GM12878 (cell line): ENCODE data around the gene ENG. TPM values are rescaled to one million over a fixed set of nuclear protein-coding genes. Genes with fewer than 3 reads are reported as not detected.
A peak's percentile ranks its signal among the peaks of the same experiment; 100 is the strongest.

Experiments used
- ATF7 ChIP-seq: fragments of 450-650 bp; IDR thresholded peaks from 2 replicates; pipeline ENCODE4 v1.6.1; 2016; ENCODE audit warnings: low read depth, mild to moderate bottlenecking
- CBX5 ChIP-seq: sonication (generic); IDR thresholded peaks from 2 replicates; pipeline ENCODE4 v1.6.1; 2016; ENCODE audit warnings: low read depth, moderate library complexity, mild to moderate bottlenecking, inconsistent platforms
- CEBPZ ChIP-seq: fragments of 150-350 bp; IDR thresholded peaks from 2 replicates; pipeline ENCODE4 v1.6.1; 2016; ENCODE audit warnings: low read depth, low read length
- CREM ChIP-seq: IDR thresholded peaks from 2 replicates; pipeline ENCODE4 v1.6.1; 2014; ENCODE audit warnings: antibody characterized with exemption, low read depth
- EP300 ChIP-seq, 2 experiments: fragments of 150-350 bp in 1 of 2; IDR thresholded peaks; 2 replicates each; pipeline ENCODE4 v1.6.1; 2011 to 2012; ENCODE audit warnings: low read depth in 2 of 2, low read length in 2 of 2, borderline replicate concordance in 1 of 2, improper control_type of control experiment in 1 of 2, inconsistent platforms in 1 of 2; ENCODE audit not compliant: control insufficient read depth in 1 of 2
- FOXK2 ChIP-seq: fragments of 450-650 bp; IDR thresholded peaks from 2 replicates; pipeline ENCODE4 v1.6.1; 2017; ENCODE audit warnings: mild to moderate bottlenecking, moderate library complexity
- HDAC2 ChIP-seq: fragments of 200-600 bp; sonication (generic); IDR thresholded peaks from 2 replicates; pipeline ENCODE4 v1.6.1; 2017
- HDAC6 ChIP-seq: fragments of 200-600 bp; sonication (generic); IDR thresholded peaks from one replicate; pipeline ENCODE4 v1.8.0; 2017; ENCODE audit warnings: antibody characterized with exemption; ENCODE audit not compliant: unreplicated experiment
- JUND ChIP-seq: IDR thresholded peaks from 2 replicates; pipeline ENCODE4 v1.6.1; 2012; ENCODE audit warnings: low read depth, mild to moderate bottlenecking, low read length, improper control_type of control experiment, moderate library complexity
- LARP7 ChIP-seq: fragments of 450-650 bp; IDR thresholded peaks from 2 replicates; pipeline ENCODE4 v1.6.1; 2017; ENCODE audit warnings: mild to moderate bottlenecking
- MYB ChIP-seq: fragments of 150-350 bp; IDR thresholded peaks from 2 replicates; pipeline ENCODE4 v1.6.1; 2014; ENCODE audit warnings: mild to moderate bottlenecking, low read depth, low read length, borderline replicate concordance
- PAX8 ChIP-seq: fragments of 450-650 bp; IDR thresholded peaks from 2 replicates; pipeline ENCODE4 v1.6.1; 2017; ENCODE audit warnings: mild to moderate bottlenecking, moderate library complexity
- SKIL ChIP-seq: fragments of 450-650 bp; IDR thresholded peaks from 2 replicates; pipeline ENCODE4 v1.6.1; 2017; ENCODE audit warnings: mild to moderate bottlenecking, low read depth, inconsistent platforms; ENCODE audit not compliant: poor library complexity, severe bottlenecking
- SMC3 ChIP-seq: IDR thresholded peaks from 2 replicates; pipeline ENCODE4 v1.6.1; 2011; ENCODE audit warnings: low read length, improper control_type of control experiment, borderline replicate concordance
- STAT1 ChIP-seq: fragments of 450-650 bp; conservative IDR thresholded peaks from 2 replicates; pipeline ENCODE4 v1.6.1; 2014; ENCODE audit warnings: antibody characterized with exemption, mild to moderate bottlenecking
- ZNF217 ChIP-seq: fragments of 450-650 bp; IDR thresholded peaks from 2 replicates; pipeline ENCODE4 v1.6.1; 2017; ENCODE audit warnings: antibody characterized with exemption, mild to moderate bottlenecking
- ZSCAN29 ChIP-seq: fragments of 450-650 bp; IDR thresholded peaks from 2 replicates; pipeline ENCODE4 v1.6.1; 2017; ENCODE audit warnings: mild to moderate bottlenecking, moderate library complexity
- ZZZ3 ChIP-seq: IDR thresholded peaks from 2 replicates; pipeline ENCODE4 v1.6.1; 2011; ENCODE audit warnings: low read depth; ENCODE audit not compliant: control insufficient read depth, insufficient read length
- polyA plus RNA-seq, 11 experiments: library from polyadenylated mRNA; depleted of rRNA in 4 of 11; unstranded in 6 of 11; stranded (reverse) in 5 of 11; fragments of >200 nt; fragmentation: Nextera tagmentation in 4 of 11; fragmentation: Illumina TruSeq in 1 of 11; extraction: Ambion mirVana in 4 of 11; extraction: Trizol in 1 of 11; gene quantifications; 1 replicate in 1 of 11; 2 replicates in 10 of 11; pipeline versions ENCODE4 v1.2.1 to v1.2.3, GENCODE V29; 2011 to 2016; ENCODE audit warnings: inconsistent platforms in 2 of 11, missing spikeins in 2 of 11, low read depth in 1 of 11
- total RNA-seq, 4 experiments: library from RNA; depleted of rRNA in 3 of 4; stranded (reverse); fragments of >200 nt in 3 of 4; fragmentation: Illumina TruSeq in 1 of 4; extraction: Trizol in 1 of 4; gene quantifications; 2 replicates each; pipeline versions ENCODE4 v1.2.1 to v1.2.3, GENCODE V29; 2013 to 2021
- TF ChIP-seq, protein P1 (sequence below): IDR thresholded peaks from 2 replicates; pipeline ENCODE4 v1.6.1; 2012; ENCODE audit warnings: low read length, inconsistent platforms
- TF ChIP-seq, protein P2 (sequence below): fragments of 450-650 bp; IDR thresholded peaks from 2 replicates; pipeline ENCODE4 v1.6.1; 2017; ENCODE audit warnings: mild to moderate bottlenecking, moderate library complexity

Gene ENG
- total and polyA plus RNA-seq, 10 of the 15 experiments (the other 5 are each of a cell fraction or from before 2014, with no cell fraction given) = 0.14 to 10.1 (median 2.0) TPM

DNA sequence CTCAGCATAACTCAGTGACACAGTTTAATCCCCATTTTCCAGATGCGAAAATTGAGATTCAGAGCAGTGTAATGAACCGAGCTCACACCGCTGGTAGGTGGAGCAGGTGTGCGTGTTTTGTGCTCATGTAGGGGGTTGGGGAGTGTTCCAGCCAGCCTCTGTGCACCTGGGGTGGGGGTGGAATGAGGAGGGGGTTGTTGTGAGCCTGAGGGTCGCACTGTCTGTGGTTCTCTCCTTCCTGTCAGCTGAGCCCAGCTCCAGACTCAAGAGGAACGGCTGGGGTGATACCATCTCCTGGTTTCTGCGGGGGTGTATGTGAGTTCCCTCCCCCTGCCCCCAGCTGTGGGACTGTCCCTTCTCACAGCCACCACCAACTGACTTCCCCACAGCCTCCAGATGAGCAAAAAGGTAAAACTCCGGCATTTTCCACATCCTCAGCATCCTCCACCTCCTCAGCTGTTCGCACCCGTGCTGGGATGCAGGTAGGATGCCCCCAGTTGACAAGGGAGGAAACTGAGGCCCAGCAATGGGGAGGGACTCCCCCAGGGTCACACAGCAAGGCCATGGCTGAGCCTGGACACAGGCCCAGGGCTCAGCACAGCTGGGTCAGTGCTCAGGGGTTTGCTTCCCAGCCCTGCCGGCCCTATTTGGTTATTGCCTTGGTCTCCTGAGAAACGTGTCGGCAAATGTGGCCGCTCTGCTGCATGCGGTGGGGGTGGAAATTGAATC lies 78.1 kb downstream of the ENG start (continued):
- no peak for TF ChIP-seq CEBPZ
- TF ChIP-seq FOXK2 = peak; percentile 94
- TF ChIP-seq ZNF217 = 0 out of 2 replicates have a peak, but pooled peaks have one; percentile 38
- peak; percentile 97 for TF ChIP-seq ATF7
- TF ChIP-seq CREM = no peak
- TF ChIP-seq JUND = peak; percentile 98
- TF ChIP-seq ZZZ3 = no peak
- TF ChIP-seq HDAC2 = no peak
- peak; percentile 28 for TF ChIP-seq SKIL
- no peak for TF ChIP-seq PAX8
- TF ChIP-seq EP300 (IDR thresholded peaks at IDR 0.05; ENCODE audit: borderline replicate concordance in 1 of 2, control insufficient read depth in 1 of 2, low read depth in 2 of 2, low read length in 2 of 2) = no peak
- no peak for TF ChIP-seq CBX5
- no peak for TF ChIP-seq SMC3
- no peak for TF ChIP-seq HDAC6
- TF ChIP-seq STAT1 = no peak
- no peak for TF ChIP-seq ZSCAN29
- TF ChIP-seq LARP7 = no peak
- TF ChIP-seq, protein P1, sequence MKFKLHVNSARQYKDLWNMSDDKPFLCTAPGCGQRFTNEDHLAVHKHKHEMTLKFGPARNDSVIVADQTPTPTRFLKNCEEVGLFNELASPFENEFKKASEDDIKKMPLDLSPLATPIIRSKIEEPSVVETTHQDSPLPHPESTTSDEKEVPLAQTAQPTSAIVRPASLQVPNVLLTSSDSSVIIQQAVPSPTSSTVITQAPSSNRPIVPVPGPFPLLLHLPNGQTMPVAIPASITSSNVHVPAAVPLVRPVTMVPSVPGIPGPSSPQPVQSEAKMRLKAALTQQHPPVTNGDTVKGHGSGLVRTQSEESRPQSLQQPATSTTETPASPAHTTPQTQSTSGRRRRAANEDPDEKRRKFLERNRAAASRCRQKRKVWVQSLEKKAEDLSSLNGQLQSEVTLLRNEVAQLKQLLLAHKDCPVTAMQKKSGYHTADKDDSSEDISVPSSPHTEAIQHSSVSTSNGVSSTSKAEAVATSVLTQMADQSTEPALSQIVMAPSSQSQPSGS = no peak
- TF ChIP-seq, protein P2, sequence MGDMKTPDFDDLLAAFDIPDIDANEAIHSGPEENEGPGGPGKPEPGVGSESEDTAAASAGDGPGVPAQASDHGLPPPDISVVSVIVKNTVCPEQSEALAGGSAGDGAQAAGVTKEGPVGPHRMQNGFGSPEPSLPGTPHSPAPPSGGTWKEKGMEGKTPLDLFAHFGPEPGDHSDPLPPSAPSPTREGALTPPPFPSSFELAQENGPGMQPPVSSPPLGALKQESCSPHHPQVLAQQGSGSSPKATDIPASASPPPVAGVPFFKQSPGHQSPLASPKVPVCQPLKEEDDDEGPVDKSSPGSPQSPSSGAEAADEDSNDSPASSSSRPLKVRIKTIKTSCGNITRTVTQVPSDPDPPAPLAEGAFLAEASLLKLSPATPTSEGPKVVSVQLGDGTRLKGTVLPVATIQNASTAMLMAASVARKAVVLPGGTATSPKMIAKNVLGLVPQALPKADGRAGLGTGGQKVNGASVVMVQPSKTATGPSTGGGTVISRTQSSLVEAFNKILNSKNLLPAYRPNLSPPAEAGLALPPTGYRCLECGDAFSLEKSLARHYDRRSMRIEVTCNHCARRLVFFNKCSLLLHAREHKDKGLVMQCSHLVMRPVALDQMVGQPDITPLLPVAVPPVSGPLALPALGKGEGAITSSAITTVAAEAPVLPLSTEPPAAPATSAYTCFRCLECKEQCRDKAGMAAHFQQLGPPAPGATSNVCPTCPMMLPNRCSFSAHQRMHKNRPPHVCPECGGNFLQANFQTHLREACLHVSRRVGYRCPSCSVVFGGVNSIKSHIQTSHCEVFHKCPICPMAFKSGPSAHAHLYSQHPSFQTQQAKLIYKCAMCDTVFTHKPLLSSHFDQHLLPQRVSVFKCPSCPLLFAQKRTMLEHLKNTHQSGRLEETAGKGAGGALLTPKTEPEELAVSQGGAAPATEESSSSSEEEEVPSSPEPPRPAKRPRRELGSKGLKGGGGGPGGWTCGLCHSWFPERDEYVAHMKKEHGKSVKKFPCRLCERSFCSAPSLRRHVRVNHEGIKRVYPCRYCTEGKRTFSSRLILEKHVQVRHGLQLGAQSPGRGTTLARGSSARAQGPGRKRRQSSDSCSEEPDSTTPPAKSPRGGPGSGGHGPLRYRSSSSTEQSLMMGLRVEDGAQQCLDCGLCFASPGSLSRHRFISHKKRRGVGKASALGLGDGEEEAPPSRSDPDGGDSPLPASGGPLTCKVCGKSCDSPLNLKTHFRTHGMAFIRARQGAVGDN = no peak
- no peak for TF ChIP-seq MYB
